CD4-positive, alpha-beta T cell treated with Interferon gamma for 1 hour (primary cell): Measurements from ENCODE around the gene NUMBL.
"Not testable (repeated sequence)": the region's sequence is repeated elsewhere in the genome, so short reads cannot be mapped to it uniquely, and the experiment has no call there.

Source experiments
- DNase-seq: peaks from one replicate; pipeline ENCODE4 v3.0.0-alpha.2; 2020

Gene NUMBL

DNA sequence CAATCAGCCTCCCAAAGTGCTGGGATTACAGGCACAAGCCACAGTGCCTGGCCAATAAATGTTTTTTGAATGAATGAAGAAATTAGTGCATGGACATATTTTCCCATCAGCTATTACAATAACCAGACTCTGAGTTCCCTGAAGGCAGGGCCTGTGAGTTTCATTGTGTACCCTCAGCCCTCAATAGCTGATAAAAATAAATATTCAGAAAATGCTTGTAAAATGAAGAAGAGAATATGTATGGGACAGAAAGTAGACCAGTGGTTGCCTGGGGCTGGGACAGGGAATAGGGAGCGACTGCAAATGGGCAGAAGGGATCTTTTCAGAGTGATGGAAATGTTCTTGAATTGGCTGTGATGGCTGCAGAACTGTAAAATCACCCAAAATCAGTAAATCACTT, 28.8 kb downstream of the NUMBL start:
- DNase-seq, result no peak

DNA sequence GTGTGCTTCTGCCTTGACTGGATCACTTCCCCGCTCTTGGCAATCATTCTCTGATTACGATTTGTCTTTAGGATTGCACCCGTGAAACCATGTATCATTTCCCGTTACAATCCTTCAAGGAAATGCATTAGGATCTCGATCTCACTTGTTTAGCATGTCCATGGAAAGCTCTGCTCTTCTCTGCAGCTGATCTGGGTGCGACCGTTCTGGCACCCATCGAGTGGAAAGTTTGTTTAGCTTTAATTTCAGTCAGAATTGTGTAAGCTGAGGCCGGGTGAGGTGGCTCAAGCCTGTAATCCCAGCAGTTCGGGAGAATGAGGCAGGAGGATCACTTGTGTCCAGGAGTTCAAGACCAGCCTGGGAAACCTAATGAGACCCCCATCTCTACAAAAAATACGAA, 30.9 kb downstream of the NUMBL start:
- DNase-seq, result no peak

- DNase-seq, result no peak
Measured at GRCh38 chr19:40659116-40659515, 31.3 kb downstream of the NUMBL start.

DNA sequence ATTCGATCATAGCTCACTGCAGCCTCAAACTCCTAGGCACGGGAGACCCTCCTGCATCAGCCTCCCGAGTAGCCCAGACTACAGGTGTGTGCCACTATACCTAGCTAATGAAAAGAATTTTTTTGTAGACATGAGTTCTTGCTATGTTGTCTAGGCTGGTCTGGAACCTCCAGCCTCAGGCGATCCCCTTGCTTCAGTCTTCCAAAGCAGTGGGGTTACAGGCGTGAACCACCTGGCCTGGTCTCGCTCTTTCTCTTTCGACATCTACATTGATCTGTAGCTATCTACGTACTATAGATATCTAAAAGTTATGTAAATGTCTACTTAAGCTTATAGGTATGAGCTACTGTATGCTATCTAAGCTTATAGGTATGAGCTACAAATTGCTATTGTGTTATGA, 32.4 kb downstream of the NUMBL start:
- no peak for DNase-seq

- DNase-seq, result not testable (repeated sequence)
Measured at GRCh38 chr19:40655684-40656083, 34.8 kb downstream of the NUMBL start.

DNA sequence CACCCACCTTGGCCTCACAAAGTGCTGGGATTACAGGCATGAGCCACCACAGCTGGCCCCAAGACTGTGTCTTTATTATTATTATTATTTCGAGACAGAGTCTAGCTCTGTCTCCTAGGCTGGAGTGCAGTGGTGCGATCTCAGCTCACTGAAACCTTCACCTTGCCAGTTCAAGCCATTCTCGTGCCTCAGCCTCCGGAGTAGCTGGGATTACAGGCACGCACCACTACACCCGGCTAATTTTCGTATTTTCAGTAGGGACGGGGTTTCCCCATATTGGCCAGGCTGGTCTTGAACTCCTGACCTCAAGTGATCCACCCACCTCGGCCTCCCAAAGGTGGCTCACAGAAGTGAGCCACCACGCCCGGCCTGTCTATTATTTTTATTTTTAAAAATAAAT, 38.1 kb downstream of the NUMBL start:
- DNase-seq, result not testable (repeated sequence)

- no peak for DNase-seq
Measured at GRCh38 chr19:40650749-40651305, 39.6 kb downstream of the NUMBL start.

- not testable (repeated sequence) for DNase-seq
Measured at GRCh38 chr19:40649903-40650675, 40.4 kb downstream of the NUMBL start.

DNA sequence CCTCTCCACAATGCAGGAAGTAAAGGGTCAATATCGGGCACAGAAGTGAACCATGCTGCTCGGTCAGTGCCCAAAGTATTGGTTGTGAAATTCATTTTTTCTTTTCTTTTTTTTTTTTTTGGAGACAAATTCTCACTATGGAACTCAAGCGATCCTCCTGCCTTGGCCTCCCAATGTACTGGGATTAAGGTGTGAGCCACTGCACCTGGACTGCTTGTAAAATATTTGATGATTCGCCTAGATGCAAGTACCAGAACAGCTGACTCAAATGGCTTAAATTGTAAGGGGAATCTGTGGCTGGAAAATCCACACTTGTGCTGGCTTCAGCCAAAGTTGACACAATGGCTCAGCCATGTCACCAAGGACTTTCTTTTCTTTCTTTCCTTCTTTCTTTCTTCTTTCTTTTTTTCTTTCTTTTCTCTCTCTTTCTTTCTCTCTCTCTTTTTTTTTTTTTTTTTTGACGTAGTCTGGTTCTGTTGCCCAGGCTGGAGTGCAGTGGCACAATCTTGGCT, 43.7 kb downstream of the NUMBL start:
- DNase-seq, result no peak

DNA sequence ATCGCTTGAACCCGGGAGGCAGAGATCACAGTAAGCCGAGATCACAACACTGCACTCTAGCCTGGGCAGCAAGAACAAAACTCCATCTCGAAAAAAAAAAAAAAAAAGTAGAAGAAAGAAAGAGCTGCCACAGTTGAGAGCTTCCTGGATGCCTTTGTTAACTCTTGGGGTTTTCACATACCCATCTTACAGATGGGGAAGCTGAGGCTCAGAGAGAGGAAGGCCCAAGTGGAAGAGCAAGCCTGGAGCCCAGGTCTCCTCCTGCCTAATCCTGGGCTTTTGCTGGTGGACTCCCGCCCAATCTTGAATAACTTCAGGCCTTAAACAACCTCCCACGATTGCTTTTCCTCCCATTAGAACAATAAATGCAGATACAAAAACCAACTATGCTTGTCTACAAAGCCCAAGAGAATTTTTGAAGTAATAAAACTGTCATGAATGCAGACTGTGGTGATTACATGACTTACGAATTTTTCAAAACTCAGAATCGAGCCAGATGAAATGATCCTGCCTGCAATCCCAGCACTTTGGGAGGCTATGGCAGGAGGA, 47.6 kb downstream of the NUMBL start:
- DNase-seq, result no peak

DNA sequence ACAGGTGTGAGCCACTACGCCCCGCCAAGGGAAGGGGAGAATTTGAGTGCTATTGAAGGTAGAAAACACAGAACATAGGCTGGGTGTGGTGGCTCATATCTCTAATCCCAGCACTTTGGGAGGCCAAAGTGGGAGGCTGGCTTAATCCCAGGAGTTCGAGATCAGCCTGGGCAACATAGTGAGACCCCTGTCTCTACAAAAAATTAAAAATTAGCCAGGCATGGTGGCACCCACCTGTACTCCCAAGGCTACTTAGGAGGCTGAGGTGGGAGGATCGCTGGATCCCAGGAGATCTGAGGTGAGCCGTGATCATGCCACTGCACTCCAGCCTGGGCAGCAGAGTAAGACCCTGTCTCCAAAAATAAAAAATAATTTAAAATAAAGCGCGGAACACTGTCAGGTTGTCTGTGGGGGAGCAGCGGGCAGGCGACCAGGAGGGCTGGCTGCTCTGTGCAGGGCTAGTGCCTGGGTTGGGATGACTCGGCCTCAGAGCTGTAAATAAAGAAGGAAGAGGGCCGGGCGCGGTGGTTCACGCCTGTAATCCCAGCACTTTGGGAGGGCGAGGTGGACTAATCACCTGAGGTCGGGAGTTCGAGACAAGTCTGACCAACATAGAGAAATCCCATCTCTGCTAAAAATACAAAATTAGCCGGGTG, 48.3 kb downstream of the NUMBL start:
- DNase-seq, result no peak

DNA sequence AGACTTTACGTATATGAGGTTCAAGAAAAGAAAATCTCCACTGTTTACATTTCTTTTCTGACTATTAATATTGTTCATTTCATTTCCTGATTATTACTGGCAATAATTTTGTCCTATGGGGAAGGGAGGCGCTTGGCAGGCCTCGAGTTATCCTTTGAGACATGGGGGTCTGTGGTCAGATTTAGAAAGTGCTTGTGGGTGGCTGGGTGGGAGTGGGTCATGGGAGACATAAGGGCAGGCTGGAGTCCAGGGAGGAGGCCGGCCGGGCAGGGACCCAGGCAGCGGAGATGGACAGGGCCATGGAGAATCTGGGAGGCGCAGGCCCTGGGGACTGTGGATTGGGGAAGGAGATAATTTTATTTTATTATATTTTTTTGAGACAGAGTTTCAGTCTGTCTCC, 49.2 kb downstream of the NUMBL start:
- no peak for DNase-seq

- DNase-seq, result no peak
Measured at GRCh38 chr19:40640744-40641143, 49.7 kb downstream of the NUMBL start.

- no peak for DNase-seq
Measured at GRCh38 chr19:40639638-40639982, 50.8 kb downstream of the NUMBL start.

DNA sequence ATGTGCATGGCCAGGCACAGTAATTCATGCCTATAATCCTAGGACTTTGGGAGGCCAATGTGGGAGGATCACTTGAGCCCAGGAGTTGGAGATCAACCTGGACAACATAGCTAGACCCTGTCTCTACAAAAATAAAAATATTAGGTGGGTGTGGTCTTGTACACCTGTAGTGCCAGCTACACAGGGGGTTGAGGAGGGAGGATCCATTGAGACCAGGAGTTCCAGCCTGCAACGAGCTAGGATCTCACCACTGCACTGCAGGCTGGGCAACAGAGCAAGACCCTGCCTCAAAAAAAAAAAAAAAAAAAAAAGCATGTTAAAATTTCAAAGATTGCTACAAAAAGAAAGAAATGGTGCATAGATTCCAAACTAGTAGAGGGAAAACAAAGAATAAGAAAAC, 52.1 kb downstream of the NUMBL start:
- DNase-seq, result no peak

- DNase-seq, result no peak
Measured at GRCh38 chr19:40633207-40633606, 57.2 kb downstream of the NUMBL start.

DNA sequence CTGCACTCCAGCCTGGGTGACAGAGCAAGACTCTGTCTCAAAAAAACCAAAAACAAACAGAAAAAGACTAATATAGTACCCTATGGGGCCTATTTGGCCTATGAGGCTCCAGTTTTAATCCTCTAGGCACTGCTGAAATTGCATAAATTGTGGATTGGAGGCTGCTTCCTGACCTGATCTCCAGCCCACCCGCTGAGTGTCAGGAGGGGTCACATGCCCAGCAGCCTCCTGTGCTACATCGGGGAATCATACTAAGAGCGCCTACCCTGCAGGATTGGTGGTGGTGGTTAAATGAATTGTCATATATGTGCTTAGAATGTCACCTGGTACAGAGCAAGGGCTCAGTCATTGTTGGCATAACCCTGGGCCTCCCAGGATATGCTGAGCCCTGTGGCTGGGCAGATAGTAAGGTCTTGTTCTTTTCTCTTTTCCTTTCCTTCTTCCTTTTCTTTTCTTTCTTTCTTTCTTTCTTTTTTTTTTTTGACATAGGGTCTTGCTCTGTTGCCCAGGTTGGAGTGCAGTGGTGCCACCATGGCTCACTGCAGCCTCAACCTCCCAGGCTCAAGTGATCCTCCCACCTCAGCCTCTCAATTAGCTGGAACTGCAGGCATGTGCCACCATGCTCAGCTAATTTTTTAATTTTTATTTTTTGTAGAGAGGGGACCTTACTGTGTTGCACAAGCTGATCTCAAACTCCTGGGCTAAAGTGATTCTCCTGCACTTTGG, 58.0 kb downstream of the NUMBL start:
- DNase-seq, result no peak

DNA sequence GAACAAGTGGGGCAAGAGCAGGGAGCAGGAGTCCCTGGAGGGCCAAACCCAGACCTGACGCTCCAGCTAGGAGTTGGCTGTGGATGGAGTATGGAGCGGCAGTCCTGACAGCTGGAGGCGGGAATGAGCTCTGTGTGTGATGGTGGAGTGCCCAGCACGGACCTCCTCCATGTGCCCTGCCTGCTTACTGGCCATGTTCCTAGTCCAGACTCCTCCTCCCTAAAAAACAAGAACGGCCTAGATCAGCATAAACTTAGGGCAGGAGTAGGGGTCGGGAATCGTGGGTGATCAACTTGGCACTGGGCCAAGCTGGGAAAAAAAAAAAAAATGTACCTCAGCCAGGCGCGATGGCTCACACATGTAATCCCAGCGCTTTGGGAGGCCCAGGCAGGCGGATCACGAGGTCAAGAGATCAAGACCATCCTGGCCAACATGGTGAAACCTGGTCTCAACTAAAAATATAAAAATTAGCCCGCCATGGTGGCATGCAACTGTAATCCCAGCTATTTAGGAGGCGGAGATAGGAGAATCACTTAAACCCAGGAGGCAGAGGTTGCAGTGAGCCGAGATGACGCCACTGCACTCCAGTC, 59.8 kb downstream of the NUMBL start:
- DNase-seq, result no peak

DNA sequence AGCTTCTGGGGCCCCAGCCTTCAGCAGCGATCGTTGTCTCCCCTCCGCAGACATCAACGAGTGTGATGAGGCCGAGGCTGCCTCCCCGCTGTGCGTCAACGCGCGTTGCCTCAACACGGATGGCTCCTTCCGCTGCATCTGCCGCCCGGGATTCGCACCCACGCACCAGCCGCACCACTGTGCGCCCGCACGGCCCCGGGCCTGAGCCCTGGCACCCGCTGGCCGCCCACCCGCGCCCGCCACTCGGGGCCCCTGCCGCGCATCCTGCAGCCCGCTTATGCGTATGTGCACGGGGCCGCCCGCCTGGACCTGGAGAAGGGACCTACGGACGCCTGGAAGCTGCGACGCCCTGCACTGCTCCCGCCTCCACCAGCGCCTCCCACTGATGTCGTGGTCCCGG, 61.1 kb downstream of the NUMBL start:
- no peak for DNase-seq

- no peak for DNase-seq
Measured at GRCh38 chr19:40627486-40628279, 62.8 kb downstream of the NUMBL start.

GRCh38 chr19:40626918-40627317, 63.5 kb downstream of the NUMBL start:
- DNase-seq, result no peak
